ENCODE measurements around the gene ZMYND11.

The ZMYND11 gene

GRCh38 chr10:95356-96115 lies 39.7 kb upstream of the ZMYND11 start:
- no CpG with 5 or more reads among the region's 2 CpGs for whole genome bisulfite sequencing, 2 experiments (ENCODE audit: insufficient coverage in 2 of 2)
- Histone ChIP-seq H3K4me1 (ENCODE audit: control insufficient read depth, insufficient read depth, low read length, poor library complexity, severe bottlenecking) (no peaks in the 10 kb centered on the region), H3K27ac (ENCODE audit: low read depth, low read length, severe bottlenecking) (no peak overlapping the region), H3K4me3 (ENCODE audit: extremely low read depth, insufficient read depth, low read length, poor library complexity, severe bottlenecking) (no peak overlapping the region), H3K9me3 (ENCODE audit: control insufficient read depth, low read length) (peaks cover 26% of the 10 kb centered on the region), H3K36me3 (ENCODE audit: control insufficient read depth, insufficient read depth, low read length) (no peaks in the 10 kb centered on the region)

- no peaks in the 10 kb centered on the region for H3K36me3 ChIP-seq (ENCODE audit: control insufficient read depth, insufficient read depth, low read length)
- WGBS, 2 experiments (ENCODE audit: insufficient coverage in 2 of 2): 10 to 13% methylated on average over 1 of the region's 1 CpG
- no peak overlapping the region for H3K4me3 ChIP-seq (ENCODE audit: extremely low read depth, insufficient read depth, low read length, poor library complexity, severe bottlenecking)
- H3K9me3 ChIP-seq (ENCODE audit: control insufficient read depth, low read length): peaks cover 26% of the 10 kb centered on the region
- no peak overlapping the region for H3K27ac ChIP-seq (ENCODE audit: low read depth, low read length, severe bottlenecking)
- H3K4me1 ChIP-seq (ENCODE audit: control insufficient read depth, insufficient read depth, low read length, poor library complexity, severe bottlenecking): no peaks in the 10 kb centered on the region
Observed at GRCh38 chr10:96466-96865, 38.8 kb upstream of the ZMYND11 start.

- Histone ChIP-seq H3K36me3 (ENCODE audit: control insufficient read depth, insufficient read depth, low read length) (no peaks in the 10 kb centered on the region), H3K27ac (ENCODE audit: low read depth, low read length, severe bottlenecking) (no peak overlapping the region), H3K9me3 (ENCODE audit: control insufficient read depth, low read length) (peaks cover 6% of the 10 kb centered on the region), H3K4me1 (ENCODE audit: control insufficient read depth, insufficient read depth, low read length, poor library complexity, severe bottlenecking) (no peaks in the 10 kb centered on the region), H3K4me3 (ENCODE audit: extremely low read depth, insufficient read depth, low read length, poor library complexity, severe bottlenecking) (no peak overlapping the region)
- 84 to 86% methylated on average over 2 to 4 of the region's 4 CpGs for WGBS, 2 experiments (ENCODE audit: insufficient coverage in 2 of 2)
Observed at GRCh38 chr10:104416-104815, 30.8 kb upstream of the ZMYND11 start.

- peaks cover 6% of the 10 kb centered on the region for H3K9me3 ChIP-seq (ENCODE audit: control insufficient read depth, low read length)
- 80 to 82% methylated on average over 7 to 8 of the region's 16 CpGs for WGBS, 2 experiments (ENCODE audit: insufficient coverage in 2 of 2)
- no peaks in the 10 kb centered on the region for H3K36me3 ChIP-seq (ENCODE audit: control insufficient read depth, insufficient read depth, low read length)
- no peak overlapping the region for H3K4me3 ChIP-seq (ENCODE audit: extremely low read depth, insufficient read depth, low read length, poor library complexity, severe bottlenecking)
- no peak overlapping the region for H3K27ac ChIP-seq (ENCODE audit: low read depth, low read length, severe bottlenecking)
- H3K4me1 ChIP-seq (ENCODE audit: control insufficient read depth, insufficient read depth, low read length, poor library complexity, severe bottlenecking): no peaks in the 10 kb centered on the region
Observed at GRCh38 chr10:104862-105565, 30.2 kb upstream of the ZMYND11 start.

GRCh38 chr10:105806-106205 lies 29.4 kb upstream of the ZMYND11 start:
- 98 to 100% methylated on average over 4 of the region's 4 CpGs for WGBS, 2 experiments (ENCODE audit: insufficient coverage in 2 of 2)
- Histone ChIP-seq H3K36me3 (ENCODE audit: control insufficient read depth, insufficient read depth, low read length) (no peaks in the 10 kb centered on the region), H3K4me3 (ENCODE audit: extremely low read depth, insufficient read depth, low read length, poor library complexity, severe bottlenecking) (no peak overlapping the region), H3K9me3 (ENCODE audit: control insufficient read depth, low read length) (peaks cover 6% of the 10 kb centered on the region), H3K27ac (ENCODE audit: low read depth, low read length, severe bottlenecking) (no peak overlapping the region), H3K4me1 (ENCODE audit: control insufficient read depth, insufficient read depth, low read length, poor library complexity, severe bottlenecking) (no peaks in the 10 kb centered on the region)

- Histone ChIP-seq H3K4me1 (ENCODE audit: control insufficient read depth, insufficient read depth, low read length, poor library complexity, severe bottlenecking) (no peaks in the 10 kb centered on the region), H3K4me3 (ENCODE audit: extremely low read depth, insufficient read depth, low read length, poor library complexity, severe bottlenecking) (no peak overlapping the region), H3K36me3 (ENCODE audit: control insufficient read depth, insufficient read depth, low read length) (no peaks in the 10 kb centered on the region), H3K27ac (ENCODE audit: low read depth, low read length, severe bottlenecking) (no peak overlapping the region), H3K9me3 (ENCODE audit: control insufficient read depth, low read length) (peaks cover 6% of the 10 kb centered on the region)
- 82 to 86% methylated on average over 5 to 6 of the region's 6 CpGs for WGBS, 2 experiments (ENCODE audit: insufficient coverage in 2 of 2)
Observed at GRCh38 chr10:106740-107139, 28.5 kb upstream of the ZMYND11 start.

GRCh38 chr10:112246-112645 lies 23.0 kb upstream of the ZMYND11 start:
- H3K27ac ChIP-seq (ENCODE audit: low read depth, low read length, severe bottlenecking): no peak overlapping the region
- 72 to 83% methylated on average over 2 of the region's 3 CpGs for WGBS, 2 experiments (ENCODE audit: insufficient coverage in 2 of 2)
- H3K36me3 ChIP-seq (ENCODE audit: control insufficient read depth, insufficient read depth, low read length): no peaks in the 10 kb centered on the region
- H3K9me3 ChIP-seq (ENCODE audit: control insufficient read depth, low read length): no peaks in the 10 kb centered on the region
- no peak overlapping the region for H3K4me3 ChIP-seq (ENCODE audit: extremely low read depth, insufficient read depth, low read length, poor library complexity, severe bottlenecking)
- H3K4me1 ChIP-seq (ENCODE audit: control insufficient read depth, insufficient read depth, low read length, poor library complexity, severe bottlenecking): no peaks in the 10 kb centered on the region

- Histone ChIP-seq H3K4me1 (ENCODE audit: control insufficient read depth, insufficient read depth, low read length, poor library complexity, severe bottlenecking) (peaks cover 3% of the 10 kb centered on the region), H3K9me3 (ENCODE audit: control insufficient read depth, low read length) (no peaks in the 10 kb centered on the region), H3K27ac (ENCODE audit: low read depth, low read length, severe bottlenecking) (no peak overlapping the region), H3K4me3 (ENCODE audit: extremely low read depth, insufficient read depth, low read length, poor library complexity, severe bottlenecking) (no peak overlapping the region), H3K36me3 (ENCODE audit: control insufficient read depth, insufficient read depth, low read length) (no peaks in the 10 kb centered on the region)
- no CpG with 5 or more reads among the region's 1 CpG for WGBS, 2 experiments (ENCODE audit: insufficient coverage in 2 of 2)
Observed at GRCh38 chr10:124874-125273, 10.4 kb upstream of the ZMYND11 start.

- 94 to 100% methylated on average over 7 to 9 of the region's 9 CpGs for WGBS, 2 experiments (ENCODE audit: insufficient coverage in 2 of 2)
- Histone ChIP-seq H3K4me1 (ENCODE audit: control insufficient read depth, insufficient read depth, low read length, poor library complexity, severe bottlenecking) (peaks cover 15% of the 10 kb centered on the region), H3K27ac (ENCODE audit: low read depth, low read length, severe bottlenecking) (no peak overlapping the region)
Observed at GRCh38 chr10:127612-128432, 7.4 kb upstream of the ZMYND11 start.

GRCh38 chr10:129810-130209 lies 5.4 kb upstream of the ZMYND11 start:
- H3K4me3 ChIP-seq (ENCODE audit: extremely low read depth, insufficient read depth, low read length, poor library complexity, severe bottlenecking): no peak overlapping the region
- H3K36me3 ChIP-seq (ENCODE audit: control insufficient read depth, insufficient read depth, low read length): no peaks in the 10 kb centered on the region
- 81 to 85% methylated on average over 2 to 3 of the region's 4 CpGs for WGBS, 2 experiments (ENCODE audit: insufficient coverage in 2 of 2)
- no peak overlapping the region for H3K27ac ChIP-seq (ENCODE audit: low read depth, low read length, severe bottlenecking)
- H3K9me3 ChIP-seq (ENCODE audit: control insufficient read depth, low read length): no peaks in the 10 kb centered on the region
- peaks cover 18% of the 10 kb centered on the region for H3K4me1 ChIP-seq (ENCODE audit: control insufficient read depth, insufficient read depth, low read length, poor library complexity, severe bottlenecking)

More at GRCh38 chr10:127612-128432, 7.4 kb upstream of the ZMYND11 start:
- Histone ChIP-seq H3K4me3 (ENCODE audit: extremely low read depth, insufficient read depth, low read length, poor library complexity, severe bottlenecking) (no peak overlapping the region), H3K36me3 (ENCODE audit: control insufficient read depth, insufficient read depth, low read length) (no peaks in the 10 kb centered on the region), H3K9me3 (ENCODE audit: control insufficient read depth, low read length) (no peaks in the 10 kb centered on the region)
